Measurements from ENCODE around the gene MAP2K5.

DNA sequence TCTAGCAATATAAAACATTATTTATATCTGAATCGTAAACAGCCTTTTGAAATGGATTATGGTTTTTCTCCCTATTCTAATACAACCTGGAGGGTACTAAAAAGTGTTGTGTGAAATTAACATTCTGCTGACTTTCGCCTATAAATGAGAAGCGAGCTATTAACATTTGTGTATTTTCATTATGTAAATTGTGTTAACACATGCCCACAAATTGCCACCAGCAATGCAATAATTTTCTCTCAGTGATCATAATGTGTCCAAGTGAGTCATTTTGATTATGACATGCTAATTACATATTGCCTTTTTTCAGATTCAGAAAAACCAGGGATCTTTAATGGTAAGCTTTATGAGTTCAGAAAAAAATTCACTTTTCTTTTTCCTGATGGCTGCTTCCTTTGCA, 205.4 kb downstream of the MAP2K5 start:
- TF ChIP-seq, protein P1, sequence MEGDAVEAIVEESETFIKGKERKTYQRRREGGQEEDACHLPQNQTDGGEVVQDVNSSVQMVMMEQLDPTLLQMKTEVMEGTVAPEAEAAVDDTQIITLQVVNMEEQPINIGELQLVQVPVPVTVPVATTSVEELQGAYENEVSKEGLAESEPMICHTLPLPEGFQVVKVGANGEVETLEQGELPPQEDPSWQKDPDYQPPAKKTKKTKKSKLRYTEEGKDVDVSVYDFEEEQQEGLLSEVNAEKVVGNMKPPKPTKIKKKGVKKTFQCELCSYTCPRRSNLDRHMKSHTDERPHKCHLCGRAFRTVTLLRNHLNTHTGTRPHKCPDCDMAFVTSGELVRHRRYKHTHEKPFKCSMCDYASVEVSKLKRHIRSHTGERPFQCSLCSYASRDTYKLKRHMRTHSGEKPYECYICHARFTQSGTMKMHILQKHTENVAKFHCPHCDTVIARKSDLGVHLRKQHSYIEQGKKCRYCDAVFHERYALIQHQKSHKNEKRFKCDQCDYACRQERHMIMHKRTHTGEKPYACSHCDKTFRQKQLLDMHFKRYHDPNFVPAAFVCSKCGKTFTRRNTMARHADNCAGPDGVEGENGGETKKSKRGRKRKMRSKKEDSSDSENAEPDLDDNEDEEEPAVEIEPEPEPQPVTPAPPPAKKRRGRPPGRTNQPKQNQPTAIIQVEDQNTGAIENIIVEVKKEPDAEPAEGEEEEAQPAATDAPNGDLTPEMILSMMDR (IDR thresholded peaks at IDR 0.05; ENCODE audit: low read depth, low read length): no peak
- TF ChIP-seq EZH2phosphoT487 (IDR thresholded peaks at IDR 0.05; ENCODE audit: low read depth): no peak

Measured in OCI-LY3 (cell line).